Measurements from ENCODE around the gene ADGRD2.

GRCh38 chr9:124414612-124415011 lies 35.6 kb upstream of the ADGRD2 start:
- no peak for TF ChIP-seq CTCF (IDR thresholded peaks at IDR 0.05)
- TF ChIP-seq POLR2A (IDR thresholded peaks at IDR 0.05), result no peak
